H9 (cell line): Measurements from ENCODE around the gene DNAJC15. TPM values are rescaled to one million over a fixed set of nuclear protein-coding genes. Genes with fewer than 3 reads are reported as not detected.
A peak's percentile ranks its signal among the peaks of the same experiment; 100 is the strongest.

Source experiments
- DNase-seq: peaks from one replicate; pipeline ENCODE4 v3.0.0-alpha.2; 2017
- H2AFZ ChIP-seq: one replicate; pipeline ENCODE4 v1.6.1; 2013; ENCODE audit warnings: mild to moderate bottlenecking, low read length, control low read depth, moderate library complexity
- H2AK5ac ChIP-seq: 2 replicates; pipeline ENCODE4 v1.6.1; 2013; ENCODE audit warnings: low read length, control low read depth, mixed read lengths; ENCODE audit not compliant: insufficient read length
- H2BK120ac ChIP-seq: one replicate; pipeline ENCODE4 v1.6.1; 2013; ENCODE audit warnings: low read depth, mild to moderate bottlenecking, low read length, control low read depth, inconsistent platforms; ENCODE audit not compliant: poor library complexity, severe bottlenecking
- H2BK12ac ChIP-seq: 2 replicates; pipeline ENCODE4 v1.6.1; 2013; ENCODE audit warnings: low read length, control low read depth, mixed read lengths, low read depth; ENCODE audit not compliant: insufficient read length
- H2BK15ac ChIP-seq: 2 replicates; pipeline ENCODE4 v1.6.1; 2013; ENCODE audit warnings: low read depth, low read length, control low read depth
- H2BK20ac ChIP-seq: one replicate; pipeline ENCODE4 v1.6.1; 2013; ENCODE audit warnings: low read depth, mild to moderate bottlenecking, low read length, control low read depth, inconsistent platforms; ENCODE audit not compliant: poor library complexity, severe bottlenecking
- H2BK5ac ChIP-seq: 2 replicates; pipeline ENCODE4 v1.6.1; 2013; ENCODE audit warnings: low read length, control low read depth, mixed read lengths; ENCODE audit not compliant: insufficient read length
- H3K14ac ChIP-seq: 2 replicates; pipeline ENCODE4 v1.6.1; 2013; ENCODE audit warnings: low read length, control low read depth; ENCODE audit not compliant: insufficient read depth
- H3K18ac ChIP-seq: 2 replicates; pipeline ENCODE4 v1.6.1; 2013; ENCODE audit warnings: low read depth, mild to moderate bottlenecking, mixed read lengths, low read length, control low read depth; ENCODE audit not compliant: insufficient read length
- H3K23ac ChIP-seq: 2 replicates; pipeline ENCODE4 v1.6.1; 2013; ENCODE audit warnings: low read length, control low read depth, mixed read lengths, low read depth; ENCODE audit not compliant: insufficient read length
- H3K23me2 ChIP-seq: 2 replicates; pipeline ENCODE4 v1.6.1; 2013; ENCODE audit warnings: low read depth, mild to moderate bottlenecking, mixed read lengths, low read length, control low read depth; ENCODE audit not compliant: insufficient read length, poor library complexity, severe bottlenecking
- H3K27ac ChIP-seq: 2 replicates; pipeline ENCODE4 v1.5.1; 2013; ENCODE audit warnings: low read length, control low read depth, mixed read lengths, low read depth; ENCODE audit not compliant: insufficient read length
- H3K27me3 ChIP-seq: 2 replicates; pipeline ENCODE4 v1.6.1; 2013; ENCODE audit warnings: low read length, control low read depth, inconsistent platforms; ENCODE audit not compliant: insufficient read depth
- H3K4ac ChIP-seq: 2 replicates; pipeline ENCODE4 v1.6.1; 2013; ENCODE audit warnings: low read depth, mild to moderate bottlenecking, control low read depth, inconsistent platforms, low read length, moderate library complexity
- H3K4me1 ChIP-seq: 2 replicates; pipeline ENCODE4 v1.6.1; 2013; ENCODE audit warnings: low read length, control low read depth, inconsistent platforms; ENCODE audit not compliant: insufficient read depth
- H3K4me2 ChIP-seq: 2 replicates; pipeline ENCODE4 v1.6.1; 2013; ENCODE audit warnings: low read length, control low read depth, mixed read lengths; ENCODE audit not compliant: insufficient read length, insufficient read depth
- H3K56ac ChIP-seq: 2 replicates; pipeline ENCODE4 v1.6.1; 2013; ENCODE audit warnings: low read depth, mild to moderate bottlenecking, mixed read lengths, low read length, control low read depth; ENCODE audit not compliant: insufficient read length
- H3K79me1 ChIP-seq: 2 replicates; pipeline ENCODE4 v1.6.1; 2013; ENCODE audit warnings: low read depth, mild to moderate bottlenecking, moderate library complexity, low read length, control low read depth, inconsistent platforms; ENCODE audit not compliant: insufficient read depth, poor library complexity, severe bottlenecking
- H3K79me2 ChIP-seq: 2 replicates; pipeline ENCODE4 v1.6.1; 2013; ENCODE audit warnings: low read length, control low read depth, inconsistent platforms; ENCODE audit not compliant: insufficient read depth
- H3K9ac ChIP-seq: 2 replicates; pipeline ENCODE4 v1.6.1; 2013; ENCODE audit warnings: low read length, control low read depth, mixed read lengths; ENCODE audit not compliant: insufficient read length; ENCODE audit errors: extremely low read depth
- H3K9me3 ChIP-seq: one replicate; pipeline ENCODE4 v1.6.1; 2013; ENCODE audit warnings: low read depth, low read length, inconsistent platforms; ENCODE audit not compliant: control insufficient read depth
- H3T11ph ChIP-seq: one replicate; pipeline ENCODE4 v1.6.1; 2013; ENCODE audit warnings: mild to moderate bottlenecking, low read length, control low read depth, inconsistent platforms
- H4K20me1 ChIP-seq: one replicate; pipeline ENCODE4 v1.6.1; 2013; ENCODE audit not compliant: control insufficient read depth, insufficient read length, insufficient read depth
- H4K5ac ChIP-seq: 2 replicates; pipeline ENCODE4 v1.6.1; 2013; ENCODE audit warnings: low read depth, mild to moderate bottlenecking, mixed read lengths, low read length, control low read depth; ENCODE audit not compliant: insufficient read length
- H4K8ac ChIP-seq: replicated peaks from 2 replicates; pipeline ENCODE4 v1.6.1; 2013; ENCODE audit warnings: low read length, control low read depth, mixed read lengths, low read depth; ENCODE audit not compliant: insufficient read length
- H4K91ac ChIP-seq: 2 replicates; pipeline ENCODE4 v1.6.1; 2013; ENCODE audit warnings: low read depth, mild to moderate bottlenecking, moderate library complexity, mixed read lengths, low read length, control low read depth; ENCODE audit not compliant: insufficient read length
- H3K27ac Mint-ChIP-seq, 3 experiments: 2 replicates in 2 of 3; 3 replicates in 1 of 3; pipeline ENCODE4 v1.8.0; 2020 to 2021; ENCODE audit warnings: mixed read lengths in 3 of 3, mild to moderate bottlenecking in 1 of 3, moderate library complexity in 1 of 3
- H3K27me3 Mint-ChIP-seq: 2 replicates; pipeline ENCODE4 v1.8.0; 2021; ENCODE audit warnings: low read depth, mild to moderate bottlenecking, moderate library complexity, mixed read lengths
- H3K36me3 Mint-ChIP-seq, 3 experiments: 2 replicates in 2 of 3; 3 replicates in 1 of 3; pipeline ENCODE4 v1.8.0; 2020 to 2021; ENCODE audit warnings: low read depth in 3 of 3, mixed read lengths in 3 of 3; ENCODE audit not compliant: insufficient read depth in 1 of 3
- H3K4me1 Mint-ChIP-seq, 2 experiments: 2 replicates each; pipeline ENCODE4 v1.8.0; 2020; ENCODE audit warnings: mixed read lengths in 2 of 2
- H3K4me3 Mint-ChIP-seq, 2 experiments: 2 replicates in 1 of 2; 3 replicates in 1 of 2; pipeline ENCODE4 v1.8.0; 2020 to 2021; ENCODE audit warnings: mild to moderate bottlenecking in 2 of 2, mixed read lengths in 2 of 2, moderate library complexity in 1 of 2
- H3K9me3 Mint-ChIP-seq, 2 experiments: 2 replicates in 1 of 2; 3 replicates in 1 of 2; pipeline ENCODE4 v1.8.0; 2020; ENCODE audit warnings: mild to moderate bottlenecking in 2 of 2, mixed read lengths in 2 of 2, moderate library complexity in 1 of 2
- CTCF ChIP-seq: fragments of 200-600 bp; sonication (generic); conservative IDR thresholded peaks from 3 replicates; pipeline ENCODE4 v1.8.0; 2021; ENCODE audit warnings: antibody characterized with exemption, mild to moderate bottlenecking
- WGBS: extraction: QIAGEN DNeasy Blood & Tissue Kit; methylation state at CpG from one replicate; pipeline ENCODE4 v1.1.7; 2013; ENCODE audit warnings: missing lambda C conversion rate, low lambda C conversion rate, mixed read lengths; ENCODE audit not compliant: insufficient read length; ENCODE audit errors: extremely low coverage; 5-methylcytosine and 5-hydroxymethylcytosine counted together
- total RNA-seq: library from RNA; stranded (reverse); gene quantifications from 2 replicates; pipeline ENCODE4 v1.2.1, GENCODE V29; 2021

The DNAJC15 gene
- total RNA-seq, 1 experiment from 2014 or later = 13.4 TPM

GRCh38 chr13:43085545-43085944 lies 62.2 kb downstream of the DNAJC15 start:
- Histone ChIP-seq H2BK12ac (no peak overlapping the region), H3K56ac (no peak overlapping the region), H3K27me3 (no peaks in the 10 kb centered on the region), H2BK20ac (no peak overlapping the region), H3K79me2 (no peaks in the 10 kb centered on the region), H4K5ac (no peak overlapping the region), H2AK5ac (no peak overlapping the region), H3K9me3 (no peaks in the 10 kb centered on the region), H3K4me2 (no peak overlapping the region), H2BK15ac (no peak overlapping the region), H4K20me1 (no peaks in the 10 kb centered on the region), H3K23ac (no peak overlapping the region), H2BK5ac (no peak overlapping the region), H3K14ac (no peak overlapping the region), H3K9ac (no peak overlapping the region), H4K91ac (no peak overlapping the region), H3K23me2 (no peaks in the 10 kb centered on the region), H3T11ph (no peak overlapping the region), H3K18ac (no peak overlapping the region), H3K4me1 (no peaks in the 10 kb centered on the region), H2BK120ac (no peak overlapping the region), H4K8ac (no peak overlapping the region), H3K27ac (no peak overlapping the region), H3K4ac (no peak overlapping the region), H2AFZ (no peak overlapping the region), H3K79me1 (no peaks in the 10 kb centered on the region)
- Mint-ChIP-seq H3K36me3 (peaks cover 6 to 31% (median 28%) of the 10 kb centered on the region in 3 experiments), H3K9me3 (peaks cover under 1 to 4% of the 10 kb centered on the region in 2 experiments; a peak in 2 of 5 replicates), H3K27me3 (no peaks in the 10 kb centered on the region), H3K4me1 (peaks cover 6 to 7% of the 10 kb centered on the region in 2 experiments), H3K4me3 (no peak overlapping the region), H3K27ac (no peak overlapping the region; a peak in 1 of 7 replicates)
- WGBS = no CpG with 5 or more reads among the region's 1 CpG
- no peak for DNase-seq
- peak; percentile 65 for TF ChIP-seq CTCF
